Activated naive CD4-positive, alpha-beta T cell treated with anti-CD3 and anti-CD28 coated beads, Interleukin-2, amount 50 U/mL, for 16 hours (primary cell): ENCODE results near the gene PTPN9.
A peak's percentile ranks its signal among the peaks of the same experiment; 100 is the strongest.
"Not testable (repeated sequence)": the region's sequence is repeated elsewhere in the genome, so short reads cannot be mapped to it uniquely, and the experiment has no call there.

Source experiments
- DNase-seq: peaks from one replicate; pipeline ENCODE4 v3.0.0-alpha.2; 2020

Gene PTPN9

GRCh38 chr15:75525756-75526155 is 53.4 kb downstream of the PTPN9 start:
- DNase-seq = not testable (repeated sequence)

GRCh38 chr15:75523011-75523410 is 56.1 kb downstream of the PTPN9 start:
- DNase-seq = no peak

DNA sequence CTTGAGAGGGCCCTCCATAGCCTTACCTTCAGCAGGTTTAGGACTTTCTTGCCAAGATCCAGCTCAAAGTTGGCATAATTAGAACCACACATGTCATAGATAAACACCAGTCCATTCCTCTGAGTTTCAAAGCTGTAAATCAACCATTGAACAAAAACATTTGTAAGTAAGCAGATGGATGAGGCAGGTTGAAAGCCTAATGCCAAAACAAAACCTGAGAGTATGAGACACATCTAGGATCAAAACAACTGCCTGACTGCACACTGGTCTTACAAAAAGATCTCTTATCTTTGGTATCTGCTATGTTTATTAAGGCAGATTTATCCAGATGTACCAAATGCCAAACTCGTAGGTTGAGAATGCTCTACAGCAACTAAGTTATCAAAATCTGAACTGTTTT is 61.9 kb downstream of the PTPN9 start:
- DNase-seq = no peak

DNA sequence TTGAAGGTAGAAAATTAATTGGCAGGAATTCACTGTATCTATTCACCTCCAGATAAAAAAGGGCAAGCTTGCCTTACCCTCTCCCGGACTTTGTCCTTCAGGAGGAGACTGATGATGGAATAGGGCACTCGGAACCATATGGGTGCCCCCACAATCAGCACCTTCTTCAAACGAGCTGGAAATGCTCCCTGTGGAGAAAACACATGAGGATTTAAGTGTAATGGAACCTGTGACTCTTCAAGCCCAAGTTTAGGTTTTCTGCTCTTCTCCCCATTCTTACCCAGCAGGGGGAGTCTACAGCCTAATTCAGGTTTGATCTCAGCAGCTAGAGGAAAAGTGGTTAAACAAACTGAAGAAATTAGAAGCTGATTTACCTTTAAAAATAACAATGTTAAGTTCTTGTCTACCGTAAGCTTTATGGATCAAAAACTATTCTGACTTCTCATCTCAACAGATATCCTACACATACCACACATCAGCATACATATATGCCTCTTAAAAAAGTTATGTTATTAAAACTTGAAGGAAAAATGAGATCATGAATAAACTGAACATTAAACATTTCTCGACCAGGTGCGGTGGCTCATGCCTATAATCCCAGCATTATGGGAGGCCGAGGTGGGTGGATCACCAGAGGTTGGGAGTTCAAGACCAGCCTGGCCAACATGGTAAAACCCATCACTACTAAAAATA is 70.1 kb downstream of the PTPN9 start:
- no peak for DNase-seq

DNA sequence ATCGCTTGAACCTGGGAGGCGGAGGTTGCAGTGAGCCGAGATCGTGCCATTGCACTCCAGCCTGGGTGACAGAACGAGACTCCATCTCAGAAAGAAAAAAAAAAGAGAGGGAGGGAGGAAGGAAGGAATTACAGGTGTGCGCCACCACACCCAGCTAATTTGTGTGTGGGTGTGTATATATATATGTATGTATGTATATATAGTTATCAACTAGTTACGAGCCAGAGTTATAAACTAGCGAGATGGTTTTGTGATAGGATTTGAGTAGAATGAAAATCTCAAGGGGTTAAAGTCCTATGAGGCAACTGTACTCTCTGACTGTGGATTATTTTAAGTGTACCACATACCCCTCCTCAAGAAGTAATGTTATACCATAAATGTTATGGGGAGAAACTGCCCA is 76.8 kb downstream of the PTPN9 start:
- DNase-seq = no peak

GRCh38 chr15:75493732-75494131 is 85.4 kb downstream of the PTPN9 start:
- no peak for DNase-seq

- DNase-seq = no peak
Measured at GRCh38 chr15:75483961-75484360, 95.2 kb downstream of the PTPN9 start.

GRCh38 chr15:75483556-75483955 is 95.6 kb downstream of the PTPN9 start:
- DNase-seq = not testable (repeated sequence)

DNA sequence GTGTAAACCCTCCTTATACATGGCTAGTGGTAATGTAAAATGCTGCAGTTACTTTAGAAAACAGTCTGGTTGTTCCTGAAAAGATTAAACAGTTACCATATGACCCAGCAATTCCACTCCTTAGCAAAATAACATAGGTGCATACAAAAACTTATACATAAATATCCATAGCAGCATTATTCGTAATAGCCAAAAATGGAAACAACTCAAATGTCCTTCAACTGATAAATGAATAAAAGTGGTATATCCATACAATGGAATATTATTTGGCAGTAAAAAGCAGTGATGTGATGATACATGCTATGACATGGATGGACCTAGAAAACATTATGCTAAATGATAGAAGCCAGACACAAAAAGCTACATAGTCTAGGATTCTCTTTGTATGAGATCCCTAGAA is 96.0 kb downstream of the PTPN9 start:
- DNase-seq = no peak

DNA sequence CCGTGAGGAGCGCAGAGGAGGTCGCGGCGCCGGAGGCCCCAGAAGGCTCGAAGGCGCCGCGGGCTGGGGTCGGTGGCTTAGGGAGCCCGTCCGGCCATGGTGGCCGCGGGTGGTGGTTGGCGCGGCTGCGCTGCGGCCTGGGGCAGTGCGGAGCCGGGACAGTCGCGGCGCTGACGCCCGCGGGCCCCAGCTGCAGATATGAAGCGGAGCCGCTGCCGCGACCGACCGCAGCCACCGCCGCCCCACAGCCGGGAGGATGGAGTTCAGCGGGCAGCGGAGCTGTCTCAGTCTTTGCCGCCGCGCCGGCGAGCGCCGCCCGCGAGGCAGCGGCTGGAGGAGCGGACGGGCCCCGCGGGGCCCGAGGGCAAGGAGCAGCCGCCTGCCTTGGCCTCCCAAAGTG is 98.7 kb downstream of the PTPN9 start:
- DNase-seq = not testable (repeated sequence)

- no peak for DNase-seq
Measured at GRCh38 chr15:75479670-75480069, 99.4 kb downstream of the PTPN9 start.

GRCh38 chr15:75477094-75477493 is 102.0 kb downstream of the PTPN9 start:
- DNase-seq = not testable (repeated sequence)

- no peak for DNase-seq
Measured at GRCh38 chr15:75468913-75469598, 110.1 kb downstream of the PTPN9 start.

- DNase-seq = no peak
Measured at GRCh38 chr15:75460646-75461045, 118.5 kb downstream of the PTPN9 start.

DNA sequence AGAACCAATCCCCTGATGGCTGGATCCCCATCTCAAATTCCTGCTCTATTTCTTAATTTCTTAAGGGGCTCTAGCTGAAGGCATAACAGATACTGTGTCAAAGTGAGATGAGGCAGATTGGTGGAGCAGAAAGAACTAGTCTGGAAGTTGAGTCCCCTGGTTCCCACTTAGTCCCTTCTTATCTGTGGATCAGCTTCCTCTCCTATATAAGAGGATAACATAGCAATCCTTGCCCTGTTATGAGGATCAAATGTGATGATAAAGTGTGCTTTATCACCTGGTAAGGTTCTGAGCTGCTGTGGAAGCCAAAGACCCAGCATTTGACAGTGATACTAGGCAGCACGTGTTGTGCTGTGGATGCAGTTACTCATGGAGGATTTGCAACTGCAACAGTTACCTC is 119.5 kb downstream of the PTPN9 start:
- no peak for DNase-seq

DNA sequence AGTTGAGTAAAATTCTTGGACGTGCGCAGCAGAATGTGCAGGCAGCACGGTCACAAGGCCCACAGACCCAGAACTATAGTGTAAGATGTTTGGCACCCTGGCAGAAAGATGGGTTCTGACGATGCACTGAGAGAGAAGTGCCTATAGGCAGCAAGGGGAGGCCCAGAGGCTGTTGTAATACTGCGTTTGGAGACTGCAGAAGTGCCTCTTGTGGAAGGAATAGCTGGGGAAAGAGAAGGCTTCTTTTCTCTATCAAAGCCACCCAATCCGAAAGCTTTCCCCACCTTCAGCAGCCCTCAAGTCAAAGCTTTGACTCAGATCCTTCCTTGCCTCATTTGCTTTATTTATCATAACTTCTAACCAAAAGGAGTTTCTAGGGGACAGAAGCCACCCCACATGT is 122.4 kb downstream of the PTPN9 start:
- DNase-seq = no peak

- DNase-seq = peak; percentile 57
Measured at GRCh38 chr15:75455982-75456531, 123.1 kb downstream of the PTPN9 start.

- DNase-seq = peak; percentile 93
Measured at GRCh38 chr15:75455424-75455981, 123.6 kb downstream of the PTPN9 start.

DNA sequence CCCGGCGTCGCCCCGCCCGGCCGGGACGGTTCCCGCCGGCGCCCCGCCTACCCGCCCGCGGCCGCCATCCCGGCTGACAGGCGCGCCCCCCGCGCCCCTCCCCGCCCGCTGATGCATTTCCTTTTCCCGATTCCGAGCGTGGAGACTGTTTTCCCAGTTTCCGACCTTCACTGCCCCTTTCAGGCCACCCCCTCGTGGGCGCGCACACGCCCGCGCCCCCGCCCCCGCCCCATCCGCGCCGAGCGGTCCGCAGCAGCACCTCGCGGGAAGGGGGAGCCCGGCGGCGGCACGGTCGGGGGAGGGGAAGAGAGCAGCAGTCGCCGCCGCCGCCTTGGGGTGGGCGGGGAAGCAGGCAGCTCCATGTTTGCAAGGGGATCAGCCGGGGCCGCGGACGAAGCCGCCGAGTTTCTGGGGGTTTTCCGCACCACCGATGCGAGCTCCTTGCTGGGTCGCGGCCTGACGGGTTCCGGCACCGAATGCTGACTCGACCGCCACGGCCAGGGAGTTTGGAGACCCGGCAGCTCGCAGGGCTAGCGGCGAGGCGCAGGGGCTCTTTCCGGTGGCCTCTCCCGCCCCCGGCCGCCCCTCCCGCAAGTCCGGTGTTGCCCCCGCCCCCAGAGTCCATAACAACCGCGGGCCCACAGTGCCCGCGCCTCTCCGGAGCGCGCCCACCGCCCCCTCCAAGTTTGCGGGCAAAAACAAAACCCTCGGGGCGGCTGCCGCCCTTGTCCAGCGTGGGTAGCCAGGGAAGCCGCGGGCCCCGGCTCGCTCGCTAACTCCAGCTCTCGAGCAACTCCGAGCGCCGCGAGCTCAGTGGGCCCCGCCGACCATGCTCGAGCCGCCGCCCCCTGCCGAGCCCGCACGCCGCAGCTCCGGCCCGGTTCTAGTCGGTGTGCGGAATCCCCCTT is 124.4 kb downstream of the PTPN9 start:
- peak; percentile 87 for DNase-seq

DNA sequence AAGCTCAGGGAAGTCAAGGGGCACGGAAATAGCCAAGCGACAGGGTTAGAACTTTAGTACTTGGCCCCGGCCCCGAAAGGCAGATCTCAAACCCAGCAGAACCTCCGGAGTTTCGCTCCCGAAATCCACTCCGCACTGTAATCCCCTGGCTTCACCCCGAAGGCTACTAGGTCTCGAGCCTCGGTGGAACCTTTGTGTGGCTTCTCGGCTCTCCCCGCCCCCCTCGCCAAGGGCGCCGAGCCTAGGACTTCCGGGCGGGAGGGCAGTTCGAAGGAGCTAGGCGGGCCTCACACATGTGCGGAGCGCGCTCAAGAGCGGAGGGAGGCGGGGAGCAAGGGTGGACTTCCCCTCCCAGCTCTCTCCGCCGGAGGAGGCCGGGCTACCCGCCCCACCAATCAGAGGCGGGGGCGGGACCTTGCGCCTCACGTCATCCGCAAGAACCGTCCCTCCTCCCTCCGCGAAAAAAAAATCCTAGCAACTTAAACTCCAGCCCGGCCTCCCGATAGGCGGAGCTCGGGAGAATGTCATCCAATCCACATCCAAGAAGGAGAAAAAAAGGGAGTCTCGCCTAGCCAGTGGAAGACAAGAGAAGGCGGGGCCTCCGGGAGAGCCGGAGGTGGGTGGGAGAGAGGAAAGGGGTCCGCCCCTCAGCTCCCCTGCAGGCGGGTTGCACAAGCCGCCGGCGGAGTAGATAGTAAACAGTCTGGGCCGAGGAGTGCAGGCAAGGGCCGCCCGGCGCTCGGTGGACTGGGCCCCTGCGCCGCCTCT is 125.2 kb downstream of the PTPN9 start:
- DNase-seq = peak; percentile 97

- DNase-seq = peak; percentile 81
Measured at GRCh38 chr15:75452865-75453702, 126.0 kb downstream of the PTPN9 start.
